ENCODE data around the gene OR6C4.

GRCh38 chr12:55572168-55572567 is 22.8 kb downstream of the OR6C4 start, which contains the start of gene OR2AP1:
- TF ChIP-seq ARNT (IDR thresholded peaks at IDR 0.05): no peak
- no peak for TF ChIP-seq FOXK2 (IDR thresholded peaks at IDR 0.05)
- TF ChIP-seq TARDBP (IDR thresholded peaks at IDR 0.05): no peak
- TF ChIP-seq L3MBTL2 (conservative IDR thresholded peaks at IDR 0.05): no peak
- TF ChIP-seq BHLHE40 (IDR thresholded peaks at IDR 0.05; ENCODE audit: borderline replicate concordance): no peak
- TF ChIP-seq ELF4 (IDR thresholded peaks at IDR 0.05): no peak
- TF ChIP-seq SP1 (IDR thresholded peaks at IDR 0.05): no peak
- no peak for TF ChIP-seq SUZ12 (IDR thresholded peaks at IDR 0.05)
- TF ChIP-seq NFRKB (IDR thresholded peaks at IDR 0.05): no peak
- TF ChIP-seq FOXM1 (IDR thresholded peaks at IDR 0.05; ENCODE audit: borderline replicate concordance): no peak
- no peak for TF ChIP-seq ZNF384 (IDR thresholded peaks at IDR 0.05)
- TF ChIP-seq LEF1 (IDR thresholded peaks at IDR 0.05; ENCODE audit: borderline replicate concordance): no peak
- TF ChIP-seq HDGF (IDR thresholded peaks at IDR 0.05; ENCODE audit: borderline replicate concordance): no peak

Measured in HEK293T (cell line).